GM21367 (cell line): ENCODE results near the gene ARHGAP42.

ENCODE experiments used
- ATAC-seq: cut with Tn5 transposase; IDR thresholded peaks from one replicate; pipeline ENCODE4 v1.9.1; 2021; ENCODE audit not compliant: unreplicated experiment

Gene ARHGAP42

GRCh38 chr11:100830274-100830673 lies 143.2 kb downstream of the ARHGAP42 start:
- ATAC-seq: no peak

- no peak for ATAC-seq
Measured at GRCh38 chr11:100830978-100831732, 144.1 kb downstream of the ARHGAP42 start.

- no peak for ATAC-seq
Measured at GRCh38 chr11:100831929-100832494, 144.9 kb downstream of the ARHGAP42 start.

- no peak for ATAC-seq
Measured at GRCh38 chr11:100832829-100833228, 145.7 kb downstream of the ARHGAP42 start.

GRCh38 chr11:100833276-100833675 lies 146.2 kb downstream of the ARHGAP42 start:
- no peak for ATAC-seq

- no peak for ATAC-seq
Measured at GRCh38 chr11:100835854-100836253, 148.8 kb downstream of the ARHGAP42 start.

- ATAC-seq: no peak
Measured at GRCh38 chr11:100837311-100837710, 150.2 kb downstream of the ARHGAP42 start.

- ATAC-seq: no peak
Measured at GRCh38 chr11:100841711-100842407, 154.8 kb downstream of the ARHGAP42 start.

- ATAC-seq: no peak
Measured at GRCh38 chr11:100847696-100848216, 160.7 kb downstream of the ARHGAP42 start.

- ATAC-seq: no peak
Measured at GRCh38 chr11:100849009-100849900, 162.2 kb downstream of the ARHGAP42 start.

- no peak for ATAC-seq
Measured at GRCh38 chr11:100849901-100850235, 162.8 kb downstream of the ARHGAP42 start.

GRCh38 chr11:100851147-100851546 lies 164.1 kb downstream of the ARHGAP42 start:
- no peak for ATAC-seq

GRCh38 chr11:100851584-100852152 lies 164.6 kb downstream of the ARHGAP42 start:
- no peak for ATAC-seq

GRCh38 chr11:100855466-100856067 lies 168.5 kb downstream of the ARHGAP42 start:
- ATAC-seq: peak; percentile 51

- ATAC-seq: no peak
Measured at GRCh38 chr11:100857236-100858005, 170.3 kb downstream of the ARHGAP42 start.

GRCh38 chr11:100860318-100861155 lies 173.4 kb downstream of the ARHGAP42 start:
- ATAC-seq: no peak

- ATAC-seq: no peak
Measured at GRCh38 chr11:100861212-100861611, 174.1 kb downstream of the ARHGAP42 start.

- ATAC-seq: peak; percentile 80
Measured at GRCh38 chr11:100863080-100863581, 176.0 kb downstream of the ARHGAP42 start.
